HG03460 (cell line): ENCODE measurements around the gene NR2C2AP.
"Not testable (repeated sequence)": the region's sequence is repeated elsewhere in the genome, so short reads cannot be mapped to it uniquely, and the experiment has no call there.

Source experiments
- ATAC-seq: cut with Tn5 transposase; IDR thresholded peaks from one replicate; pipeline ENCODE4 v1.9.1; 2021; ENCODE audit not compliant: unreplicated experiment

The NR2C2AP gene, protein sequence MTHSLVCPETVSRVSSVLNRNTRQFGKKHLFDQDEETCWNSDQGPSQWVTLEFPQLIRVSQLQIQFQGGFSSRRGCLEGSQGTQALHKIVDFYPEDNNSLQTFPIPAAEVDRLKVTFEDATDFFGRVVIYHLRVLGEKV

DNA sequence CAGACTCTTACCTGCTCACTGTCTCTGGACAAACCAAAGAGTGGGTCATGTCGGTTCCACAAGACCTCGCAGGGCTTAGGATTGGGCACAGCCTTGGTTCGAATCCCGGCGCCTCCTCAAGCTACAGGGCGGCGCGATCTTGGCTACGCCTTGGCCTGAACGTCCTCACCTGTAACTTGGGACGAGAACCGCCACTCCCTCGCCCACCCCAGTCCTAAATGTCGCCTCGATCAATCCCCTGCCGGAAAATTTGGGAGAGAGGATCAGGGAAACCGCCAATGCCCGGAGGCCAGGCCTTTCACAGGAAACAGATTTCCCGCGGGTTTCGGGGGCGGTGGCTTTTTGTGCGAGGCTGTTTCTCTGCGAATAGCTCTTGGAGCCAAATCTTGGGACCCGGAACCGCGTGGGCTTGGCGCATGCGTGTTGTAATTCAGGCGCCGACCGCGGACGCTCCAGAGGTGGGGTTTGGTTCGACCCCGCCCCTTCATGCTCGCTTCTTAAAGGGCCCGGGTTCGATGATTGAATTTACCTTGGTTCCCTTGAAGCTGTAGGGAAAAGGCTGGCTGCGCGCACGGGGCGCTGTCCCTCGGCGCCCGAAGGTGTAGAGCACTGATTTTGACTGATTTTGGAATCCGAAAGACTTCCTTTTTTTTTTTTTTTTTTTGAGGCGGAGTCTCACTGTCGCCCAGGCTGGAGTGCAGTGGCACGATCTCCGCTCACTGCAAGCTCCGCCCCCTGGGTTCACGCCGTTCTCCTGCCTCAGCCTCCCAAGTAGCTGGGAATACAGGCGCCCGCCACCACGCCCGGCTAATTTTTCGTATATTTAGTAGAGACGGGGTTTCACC lies at the start of gene NR2C2AP:
Gene NR2C2AP (minus strand): TSS at position 403 of the 845 bp plus-strand sequence. CDS start 354 bp downstream, at position 49.
- peak; percentile 75 for ATAC-seq

DNA sequence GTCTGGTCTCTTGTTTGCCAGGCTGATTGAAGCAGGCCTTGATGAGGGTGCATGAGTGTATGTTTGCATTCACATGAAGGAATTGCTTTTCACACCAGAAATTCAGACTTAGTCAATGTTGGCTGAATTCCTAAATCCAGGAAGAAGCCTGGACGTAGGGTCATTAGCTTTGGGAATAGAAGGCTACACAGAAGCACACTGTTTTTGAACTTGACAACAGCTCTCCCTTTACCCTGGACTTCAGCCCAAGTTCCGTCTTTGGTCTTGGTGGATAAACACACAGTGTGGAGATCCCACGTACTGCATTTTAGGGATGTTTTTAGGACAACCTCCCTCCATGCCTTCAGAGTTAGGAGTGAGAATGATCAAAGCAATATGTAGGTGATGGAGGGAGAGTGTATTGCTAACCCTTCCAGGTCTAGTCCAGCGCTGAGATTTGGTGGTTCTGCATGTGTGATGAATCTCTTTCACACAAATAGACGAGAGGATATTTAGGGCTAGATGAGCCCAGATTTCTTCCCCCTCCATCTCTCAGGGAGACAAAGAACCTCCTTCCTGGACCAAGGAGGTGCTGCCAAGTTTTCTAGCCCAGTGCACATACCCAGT lies 47.1 kb upstream of the NR2C2AP start:
- no peak for ATAC-seq

DNA sequence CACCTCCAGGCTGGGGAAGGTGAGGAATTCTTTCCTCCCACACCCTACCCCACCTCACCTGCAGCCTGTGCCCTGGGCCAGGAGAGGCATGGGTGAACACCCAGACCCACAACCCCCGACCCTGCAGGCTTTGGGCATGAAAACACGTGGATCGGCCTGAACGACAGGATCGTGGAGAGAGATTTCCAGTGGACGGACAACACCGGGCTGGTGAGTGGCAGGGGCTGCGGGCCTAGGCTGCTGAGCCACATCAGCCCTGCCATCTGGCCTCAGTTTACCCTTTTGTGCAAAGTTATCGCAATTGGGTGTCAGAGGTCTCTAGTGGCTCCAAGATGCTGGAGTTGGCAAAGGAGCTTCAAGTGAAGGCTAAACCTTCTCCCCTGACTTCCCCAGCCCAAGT lies 37.3 kb upstream of the NR2C2AP start:
- no peak for ATAC-seq

DNA sequence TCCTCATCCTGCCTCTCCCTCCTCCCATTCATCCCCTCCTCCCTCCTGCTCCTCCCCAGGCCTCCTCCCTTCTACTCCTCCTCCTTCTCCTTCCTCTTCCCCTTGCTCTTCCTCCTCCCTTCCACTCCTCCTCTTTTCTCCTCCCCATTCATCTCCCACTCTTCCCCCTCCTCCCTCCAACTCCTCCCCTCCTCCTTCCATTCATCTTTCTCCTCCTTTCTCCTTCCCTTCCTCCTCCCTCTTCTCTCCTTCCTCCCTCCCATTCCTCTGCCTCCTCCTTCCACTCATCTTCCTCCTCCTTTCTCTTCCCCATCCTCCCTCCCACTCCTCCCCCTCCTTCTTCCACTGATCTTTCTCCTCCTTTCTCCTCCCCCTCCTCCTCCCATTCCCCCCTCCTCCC lies 36.5 kb upstream of the NR2C2AP start:
- ATAC-seq, result no peak

DNA sequence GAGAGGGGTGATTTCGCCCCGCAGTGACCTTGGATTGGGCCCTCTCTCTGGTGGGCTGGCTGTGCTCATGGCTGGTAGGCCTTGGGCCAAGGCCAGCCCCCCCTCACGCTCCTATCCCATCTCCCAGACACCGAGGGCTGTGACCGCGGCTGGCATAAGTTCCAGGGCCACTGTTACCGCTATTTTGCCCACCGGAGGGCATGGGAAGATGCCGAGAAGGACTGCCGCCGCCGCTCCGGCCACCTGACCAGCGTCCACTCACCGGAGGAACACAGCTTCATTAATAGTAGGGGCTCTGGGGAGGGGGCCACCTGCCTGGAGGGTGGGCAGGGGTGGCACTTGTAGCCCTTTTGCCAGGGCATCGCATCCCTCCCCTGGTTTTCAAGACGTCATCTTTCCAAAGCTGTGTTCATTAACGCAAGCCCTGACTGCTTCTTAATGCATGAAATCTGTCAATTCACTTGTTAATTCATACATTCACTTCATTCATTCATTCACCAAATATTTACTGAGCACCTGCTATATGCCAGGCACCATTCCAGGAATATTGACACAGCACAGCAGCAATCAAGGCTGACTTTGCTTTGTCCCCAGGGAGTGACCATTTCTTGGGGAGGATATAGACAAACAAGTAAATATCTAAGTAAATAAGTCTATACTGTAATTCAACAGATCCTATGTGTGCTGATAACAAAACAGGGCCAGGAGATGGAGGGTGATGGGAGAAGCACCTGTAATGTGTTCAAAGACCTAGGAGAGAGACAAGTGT lies 35.1 kb upstream of the NR2C2AP start:
- ATAC-seq, result no peak

DNA sequence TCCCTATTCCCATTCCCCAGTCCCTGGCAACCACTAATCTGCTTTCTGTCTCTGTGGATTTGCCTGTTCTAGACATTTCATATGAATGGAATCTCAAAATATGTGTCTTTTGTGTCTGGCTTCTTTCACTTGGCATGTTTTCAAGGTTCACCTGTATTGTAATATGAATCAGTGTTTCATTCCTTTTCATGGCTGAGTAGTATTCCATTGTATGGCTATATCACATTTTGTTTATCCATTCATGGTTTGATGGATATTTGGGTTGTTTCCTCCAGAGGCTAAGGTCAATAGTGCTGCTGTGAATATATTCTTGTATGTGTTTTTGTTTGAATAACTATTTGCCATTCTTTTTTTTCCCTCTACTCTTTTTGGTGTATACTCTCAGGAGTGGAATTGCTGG lies 33.0 kb upstream of the NR2C2AP start:
- no peak for ATAC-seq

DNA sequence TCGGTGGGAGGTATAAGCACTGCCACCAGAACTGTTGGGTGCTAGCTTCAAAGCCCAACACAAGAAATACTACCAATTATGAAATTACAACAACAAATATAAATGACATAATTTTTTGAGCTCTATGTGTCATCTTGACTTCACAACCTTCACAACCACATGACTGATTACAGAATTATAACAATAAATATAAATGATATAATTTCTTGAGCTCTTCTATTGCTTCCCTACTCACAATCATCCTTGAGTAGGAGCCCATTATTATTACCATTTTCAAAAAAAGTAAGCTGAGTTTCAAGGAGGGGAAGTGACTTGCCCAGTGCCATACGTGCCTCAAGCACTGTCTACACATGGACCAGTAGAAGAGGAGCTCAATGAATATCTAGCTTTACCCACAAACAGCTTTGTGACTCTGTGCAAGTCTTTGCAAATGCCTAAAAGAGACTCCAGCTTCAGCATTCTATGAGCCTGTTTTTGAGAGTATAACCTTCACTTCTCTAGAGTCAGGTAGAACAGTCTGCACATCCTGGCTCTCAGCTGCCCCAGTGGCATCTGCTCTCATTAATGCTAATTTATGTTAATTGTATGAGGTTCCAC lies 31.1 kb upstream of the NR2C2AP start:
- ATAC-seq, result no peak

DNA sequence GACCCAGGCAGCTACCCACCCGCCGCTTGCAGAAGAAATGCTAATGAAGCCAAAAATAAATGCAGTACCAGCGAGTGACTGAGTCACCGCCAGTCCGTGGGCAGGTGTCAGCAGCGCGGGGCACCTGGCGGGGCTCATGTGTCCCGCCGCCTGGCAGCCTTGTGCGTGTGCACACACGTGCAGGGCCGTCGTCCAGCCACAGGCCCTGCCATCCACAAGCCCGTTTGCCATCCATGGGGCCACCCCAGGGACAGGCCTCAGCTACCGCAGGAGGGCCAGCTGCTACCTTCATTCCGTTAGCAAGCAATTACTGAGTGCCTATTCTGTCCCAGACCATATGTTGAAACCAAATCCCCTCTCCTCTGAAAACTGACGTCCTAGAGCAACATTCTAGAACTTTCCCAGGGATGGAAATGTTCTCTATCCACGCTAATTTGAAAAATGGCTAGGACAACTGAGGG lies 29.1 kb upstream of the NR2C2AP start:
- ATAC-seq, result no peak

DNA sequence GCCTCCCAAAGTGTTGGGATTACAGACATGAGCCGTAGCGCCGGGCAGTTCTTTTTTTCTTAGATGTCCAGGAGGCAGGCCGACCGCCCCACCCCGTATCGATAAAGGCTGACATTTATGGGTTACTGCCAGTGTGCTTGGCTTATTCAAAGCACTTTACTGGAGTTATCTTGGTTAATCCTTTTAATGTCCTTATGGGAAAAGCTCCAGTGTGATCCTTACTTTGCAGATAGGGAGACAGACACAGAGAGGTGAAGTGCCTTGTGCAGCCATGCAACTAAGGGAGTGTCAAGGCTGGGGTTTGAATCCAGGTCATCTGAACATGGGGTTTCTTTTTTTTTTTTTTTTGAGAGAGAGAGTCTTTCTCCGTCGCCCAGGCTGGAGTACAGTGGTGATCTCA lies 27.8 kb upstream of the NR2C2AP start:
- no peak for ATAC-seq

DNA sequence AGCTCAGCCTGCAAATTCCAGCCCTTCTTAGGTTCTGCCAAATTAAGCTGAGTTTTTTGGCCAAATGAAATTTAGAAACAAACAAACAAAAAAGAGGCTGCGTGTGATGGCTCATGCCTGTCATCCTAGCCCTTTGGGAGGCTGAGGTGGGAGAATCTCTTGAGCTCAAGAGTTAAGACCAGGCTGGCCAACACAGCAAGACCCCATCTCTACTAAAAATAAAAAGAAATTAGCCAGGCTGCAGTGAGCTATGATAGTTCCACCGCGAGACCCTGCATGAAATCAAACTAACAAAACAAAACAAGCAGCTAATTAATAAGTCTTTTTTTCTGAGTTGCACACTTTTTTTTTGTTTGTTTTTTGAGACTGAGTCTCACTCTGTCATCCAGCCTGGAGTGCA lies 26.5 kb upstream of the NR2C2AP start:
- no peak for ATAC-seq

DNA sequence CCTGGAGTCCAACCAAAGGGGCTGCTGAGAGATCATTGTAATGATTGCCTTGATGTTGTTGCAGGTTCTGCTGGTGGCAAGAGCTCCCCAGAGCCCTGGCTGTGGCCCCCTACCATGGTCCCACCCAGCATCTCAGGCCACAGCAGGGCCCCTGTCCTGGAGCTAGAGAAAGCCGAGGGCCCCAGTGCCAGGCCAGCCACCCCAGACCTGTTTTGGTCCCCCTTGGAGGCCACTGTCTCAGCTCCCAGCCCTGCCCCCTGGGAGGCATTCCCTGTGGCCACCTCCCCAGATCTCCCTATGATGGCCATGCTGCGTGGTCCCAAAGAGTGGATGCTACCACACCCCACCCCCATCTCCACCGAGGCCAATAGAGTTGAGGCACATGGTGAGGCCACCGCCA lies 24.0 kb upstream of the NR2C2AP start:
- no peak for ATAC-seq

DNA sequence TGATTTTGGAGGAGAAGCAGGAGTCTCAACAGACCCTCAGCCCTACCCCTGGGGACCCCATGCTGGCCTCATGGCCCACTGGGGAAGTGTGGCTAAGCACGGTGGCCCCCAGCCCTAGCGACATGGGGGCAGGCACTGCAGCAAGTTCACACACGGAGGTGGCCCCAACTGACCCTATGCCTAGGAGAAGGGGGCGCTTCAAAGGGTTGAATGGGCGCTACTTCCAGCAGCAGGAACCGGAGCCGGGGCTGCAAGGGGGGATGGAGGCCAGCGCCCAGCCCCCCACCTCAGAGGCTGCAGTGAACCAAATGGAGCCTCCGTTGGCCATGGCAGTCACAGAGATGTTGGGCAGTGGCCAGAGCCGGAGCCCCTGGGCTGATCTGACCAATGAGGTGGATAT lies 23.4 kb upstream of the NR2C2AP start:
- no peak for ATAC-seq

DNA sequence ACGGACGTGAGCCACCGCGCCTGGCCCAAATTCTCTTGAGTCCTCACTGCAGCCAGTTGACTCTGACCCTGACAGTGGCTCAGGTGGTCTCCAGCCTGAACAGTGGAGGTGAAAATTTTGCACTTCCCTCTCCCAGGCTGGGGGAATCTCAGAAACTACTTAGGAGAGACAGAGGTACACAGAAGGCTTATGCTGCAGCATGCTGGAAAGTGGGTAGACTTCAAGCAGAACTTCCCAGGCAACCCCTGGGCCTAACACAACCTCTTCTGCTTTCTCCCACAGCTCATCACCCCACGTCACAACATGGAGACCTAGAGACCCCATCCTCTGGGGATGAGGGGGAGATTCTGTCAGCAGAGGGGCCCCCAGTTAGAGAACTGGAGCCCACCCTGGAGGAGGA lies 23.0 kb upstream of the NR2C2AP start:
- no peak for ATAC-seq

DNA sequence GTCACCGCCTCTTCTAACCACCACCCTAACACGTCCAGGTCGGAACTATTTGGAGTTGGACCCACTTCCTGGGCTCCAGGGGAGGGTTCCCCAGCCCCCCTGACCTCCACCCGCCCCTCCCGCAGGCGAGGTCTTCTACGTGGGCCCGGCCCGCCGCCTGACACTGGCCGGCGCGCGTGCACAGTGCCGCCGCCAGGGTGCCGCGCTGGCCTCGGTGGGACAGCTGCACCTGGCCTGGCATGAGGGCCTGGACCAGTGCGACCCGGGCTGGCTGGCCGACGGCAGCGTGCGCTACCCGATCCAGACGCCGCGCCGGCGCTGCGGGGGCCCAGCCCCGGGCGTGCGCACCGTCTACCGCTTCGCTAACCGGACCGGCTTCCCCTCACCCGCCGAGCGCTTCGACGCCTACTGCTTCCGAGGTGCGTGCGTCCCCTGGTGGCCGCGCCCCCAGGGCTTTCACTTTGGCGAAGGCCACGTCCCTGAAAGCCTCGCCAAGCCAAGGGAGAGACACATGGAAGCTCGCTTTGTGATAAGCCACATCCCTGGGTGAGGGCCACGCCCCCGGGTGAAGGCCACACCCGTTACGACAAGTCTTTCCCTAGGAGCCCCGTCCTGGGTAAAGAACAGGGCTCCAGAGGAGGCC lies 21.8 kb upstream of the NR2C2AP start:
- no peak for ATAC-seq

DNA sequence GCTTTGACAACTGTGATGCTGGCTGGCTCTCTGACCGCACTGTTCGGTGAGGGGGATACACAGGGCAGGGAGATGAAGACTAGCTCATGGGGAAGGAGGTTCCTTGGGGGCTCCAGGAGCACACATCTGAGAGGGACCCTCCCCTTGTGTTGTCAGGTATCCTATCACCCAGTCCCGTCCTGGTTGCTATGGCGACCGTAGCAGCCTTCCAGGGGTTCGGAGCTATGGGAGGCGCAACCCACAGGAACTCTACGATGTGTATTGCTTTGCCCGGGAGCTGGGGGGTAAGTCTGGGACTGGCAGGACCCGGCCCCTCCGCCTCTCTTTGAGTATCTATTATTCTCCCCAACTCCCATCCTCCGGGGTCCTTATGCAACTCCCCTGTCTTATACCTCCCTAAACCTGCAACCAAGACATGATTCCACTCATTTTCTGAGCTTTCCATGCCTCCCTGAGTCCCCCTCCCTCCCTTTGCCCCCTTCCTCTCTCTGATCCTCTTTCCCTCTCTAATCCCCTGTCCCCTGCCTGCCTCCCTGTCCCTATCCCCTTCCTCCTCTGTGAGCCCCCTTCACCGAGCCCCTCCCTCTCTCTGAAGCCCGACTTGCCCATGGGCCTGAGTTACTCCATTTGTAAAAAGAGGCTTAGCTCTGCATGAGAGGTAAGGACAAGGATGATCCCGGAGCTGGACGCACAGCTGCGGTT lies 21.1 kb upstream of the NR2C2AP start:
- ATAC-seq, result no peak

DNA sequence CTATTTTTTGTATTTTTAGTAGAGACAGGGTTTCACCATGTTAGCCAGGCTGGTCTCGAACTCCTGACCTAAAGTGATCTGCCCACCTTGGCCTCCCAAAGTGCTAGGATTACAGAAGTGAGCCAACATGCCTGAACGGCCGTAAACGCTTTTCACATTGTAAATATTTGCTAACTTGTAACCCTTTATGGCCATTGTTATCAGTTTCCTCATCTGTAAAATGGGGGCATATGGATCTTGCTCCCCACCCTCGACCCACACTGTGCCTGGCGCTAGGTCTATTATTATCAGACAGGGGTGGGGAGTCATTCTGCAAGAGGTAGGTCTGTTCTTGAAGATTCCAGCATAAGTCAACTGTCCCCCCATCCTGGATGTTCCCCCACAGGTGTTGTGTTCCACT lies 20.4 kb upstream of the NR2C2AP start:
- no peak for ATAC-seq

DNA sequence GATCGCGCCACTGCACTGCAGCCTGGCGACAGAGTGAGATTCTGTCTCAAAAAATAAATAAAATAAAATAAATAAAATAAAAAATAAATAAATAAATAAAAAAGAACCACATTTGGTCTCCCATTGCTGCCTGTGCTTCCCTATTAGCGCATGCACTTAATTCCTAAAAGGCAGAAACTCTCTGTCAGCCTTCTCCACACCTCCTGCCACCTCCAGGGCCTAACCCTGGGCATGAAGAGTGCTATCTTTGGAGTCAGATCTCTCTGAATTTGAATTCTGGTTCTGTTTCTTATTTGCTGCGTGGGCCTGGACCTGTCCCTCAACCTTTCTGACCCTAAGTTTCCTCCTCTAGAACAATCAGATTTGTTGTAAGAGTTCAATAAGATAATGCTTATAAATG lies 19.8 kb upstream of the NR2C2AP start:
- ATAC-seq, result no peak

DNA sequence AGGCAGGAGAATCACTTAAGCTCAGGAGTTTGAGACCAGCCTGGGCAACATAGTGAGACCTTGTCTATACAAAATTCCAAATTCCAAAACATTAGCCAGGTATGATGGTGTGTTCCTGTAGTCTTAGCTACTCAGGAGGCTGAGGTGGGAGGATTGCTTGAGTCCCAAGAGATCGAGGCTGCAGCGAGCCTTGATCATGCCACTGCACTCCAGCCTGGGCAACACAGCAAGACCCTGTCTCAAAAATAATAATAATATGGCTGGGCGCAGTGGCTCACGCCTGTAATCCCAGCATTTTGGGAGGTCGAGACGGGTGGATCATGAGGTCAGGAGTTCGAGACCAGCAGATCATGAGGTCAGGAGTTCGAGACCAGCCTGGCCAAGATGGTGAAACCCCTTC lies 17.8 kb upstream of the NR2C2AP start:
- ATAC-seq, result not testable (repeated sequence)

DNA sequence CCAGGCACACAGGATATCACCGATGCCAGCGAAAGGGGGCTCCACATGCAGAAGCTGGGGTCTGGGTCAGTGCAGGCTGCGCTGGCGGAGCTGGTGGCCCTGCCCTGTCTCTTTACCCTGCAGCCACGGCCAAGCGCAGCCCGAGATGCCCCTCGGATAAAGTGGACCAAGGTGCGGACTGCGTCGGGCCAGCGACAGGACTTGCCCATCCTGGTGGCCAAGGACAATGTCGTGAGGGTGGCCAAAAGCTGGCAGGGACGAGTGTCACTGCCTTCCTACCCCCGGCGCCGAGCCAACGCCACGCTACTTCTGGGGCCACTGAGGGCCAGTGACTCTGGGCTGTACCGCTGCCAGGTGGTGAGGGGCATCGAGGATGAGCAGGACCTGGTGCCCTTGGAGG lies 15.7 kb upstream of the NR2C2AP start:
- ATAC-seq, result no peak

DNA sequence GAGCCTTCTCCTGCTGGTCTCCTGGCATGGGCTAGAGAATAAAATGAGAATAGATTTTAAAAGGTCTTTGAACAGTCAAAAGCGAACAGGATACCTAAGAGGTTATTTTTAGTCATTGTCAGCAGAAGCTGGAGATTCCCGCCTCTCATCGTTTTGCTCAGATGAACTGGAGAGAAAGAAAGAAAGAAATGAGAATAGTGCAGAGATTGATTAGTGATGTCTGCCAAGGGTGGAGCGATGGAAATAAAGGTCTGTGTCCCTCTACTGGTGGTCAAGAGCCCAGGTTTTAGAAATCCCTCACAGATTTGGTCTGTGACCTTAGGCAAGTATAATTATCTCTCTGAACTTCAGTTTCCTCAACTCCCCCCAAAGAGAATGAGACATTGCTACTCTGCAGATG lies 13.9 kb upstream of the NR2C2AP start:
- no peak for ATAC-seq
